ENCODE measurements around the gene VEPH1.

DNA sequence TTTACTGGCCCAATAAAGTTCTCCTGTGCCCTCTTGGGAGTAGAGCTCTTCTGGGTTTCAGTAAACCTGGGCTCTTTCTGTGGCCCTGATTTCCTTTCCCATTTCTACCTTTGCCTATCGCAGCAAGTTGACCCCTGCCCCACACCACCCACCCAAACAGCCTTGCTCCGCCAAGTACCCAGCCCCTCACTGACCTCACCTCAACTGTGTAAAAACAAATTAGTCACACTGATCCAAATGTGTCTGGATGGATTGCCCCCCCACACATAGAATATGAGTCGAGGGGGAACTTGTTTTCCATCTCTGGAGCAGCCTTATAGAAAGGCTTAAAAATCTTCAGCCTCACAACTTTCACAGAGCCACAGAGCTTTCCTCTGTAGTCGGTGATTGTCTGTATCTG is 28.6 kb upstream of the VEPH1 start:
- TF ChIP-seq, protein P1, sequence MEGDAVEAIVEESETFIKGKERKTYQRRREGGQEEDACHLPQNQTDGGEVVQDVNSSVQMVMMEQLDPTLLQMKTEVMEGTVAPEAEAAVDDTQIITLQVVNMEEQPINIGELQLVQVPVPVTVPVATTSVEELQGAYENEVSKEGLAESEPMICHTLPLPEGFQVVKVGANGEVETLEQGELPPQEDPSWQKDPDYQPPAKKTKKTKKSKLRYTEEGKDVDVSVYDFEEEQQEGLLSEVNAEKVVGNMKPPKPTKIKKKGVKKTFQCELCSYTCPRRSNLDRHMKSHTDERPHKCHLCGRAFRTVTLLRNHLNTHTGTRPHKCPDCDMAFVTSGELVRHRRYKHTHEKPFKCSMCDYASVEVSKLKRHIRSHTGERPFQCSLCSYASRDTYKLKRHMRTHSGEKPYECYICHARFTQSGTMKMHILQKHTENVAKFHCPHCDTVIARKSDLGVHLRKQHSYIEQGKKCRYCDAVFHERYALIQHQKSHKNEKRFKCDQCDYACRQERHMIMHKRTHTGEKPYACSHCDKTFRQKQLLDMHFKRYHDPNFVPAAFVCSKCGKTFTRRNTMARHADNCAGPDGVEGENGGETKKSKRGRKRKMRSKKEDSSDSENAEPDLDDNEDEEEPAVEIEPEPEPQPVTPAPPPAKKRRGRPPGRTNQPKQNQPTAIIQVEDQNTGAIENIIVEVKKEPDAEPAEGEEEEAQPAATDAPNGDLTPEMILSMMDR (IDR thresholded peaks at IDR 0.05) = no peak
- no peak for TF ChIP-seq POLR2A (IDR thresholded peaks at IDR 0.05)
